HG03139 (cell line): ENCODE results near the gene GSTM3.
"Not testable (repeated sequence)": the region's sequence is repeated elsewhere in the genome, so short reads cannot be mapped to it uniquely, and the experiment has no call there.

Source experiments
- ATAC-seq: cut with Tn5 transposase; IDR thresholded peaks from one replicate; pipeline ENCODE4 v1.9.1; 2021; ENCODE audit not compliant: unreplicated experiment

GSTM3 gene

GRCh38 chr1:109732390-109732881 lies 8.4 kb downstream of the GSTM3 start:
- no peak for ATAC-seq

- ATAC-seq: no peak
Observed at GRCh38 chr1:109730666-109731065, 10.2 kb downstream of the GSTM3 start.

DNA sequence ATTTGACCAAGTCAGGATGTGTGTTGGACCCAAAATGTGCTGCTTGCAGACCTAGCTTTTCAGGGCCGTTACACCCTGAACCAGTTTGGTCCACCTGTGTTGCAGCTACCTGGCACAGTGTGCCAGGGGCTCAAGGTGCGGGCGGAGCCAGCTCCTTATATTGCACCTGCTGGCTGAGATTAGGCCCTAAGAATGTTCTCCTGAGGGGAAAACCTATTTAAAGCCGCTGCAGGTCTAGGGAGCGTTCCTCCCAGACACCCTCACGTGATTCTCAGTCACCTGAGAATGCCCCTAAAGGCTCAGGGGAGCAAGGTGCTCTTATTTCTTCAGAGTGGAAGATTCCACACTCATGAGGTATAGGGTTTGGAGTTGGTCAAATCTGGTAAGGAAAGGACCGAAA lies 12.0 kb downstream of the GSTM3 start:
- no peak for ATAC-seq

DNA sequence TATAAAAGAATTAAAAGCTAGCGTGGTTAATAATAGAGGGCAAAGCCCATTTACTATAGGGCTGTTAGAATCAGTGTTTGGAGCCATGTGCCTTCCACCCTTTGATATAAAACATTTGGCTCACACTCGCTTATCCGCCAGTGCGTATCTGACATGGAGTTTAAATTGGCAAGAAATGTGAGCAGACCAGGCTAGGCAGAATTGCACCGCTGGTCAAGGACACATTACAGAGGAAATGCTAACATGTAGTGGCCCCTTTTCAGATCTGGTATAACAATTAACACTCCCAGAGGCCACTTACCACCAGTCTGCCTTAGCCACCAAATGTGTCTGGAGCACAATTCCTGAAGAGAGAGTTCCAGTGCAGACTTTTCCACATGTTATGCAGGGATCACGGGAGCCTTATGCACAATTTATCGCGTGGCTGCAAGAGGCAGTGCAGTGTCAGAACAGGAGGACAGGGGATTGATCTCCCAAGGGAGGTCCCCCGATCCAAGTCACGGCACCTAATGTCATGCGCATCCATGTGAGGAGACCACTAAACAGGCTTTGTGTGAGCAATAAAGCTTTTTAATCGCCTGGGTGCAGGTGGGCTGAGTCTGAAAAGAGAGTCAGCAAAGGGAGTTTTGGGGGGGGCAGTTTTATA lies 14.0 kb downstream of the GSTM3 start:
- no peak for ATAC-seq

GRCh38 chr1:109726007-109726406 lies 14.8 kb downstream of the GSTM3 start:
- ATAC-seq: no peak

- ATAC-seq: no peak
Observed at GRCh38 chr1:109725510-109725909, 15.3 kb downstream of the GSTM3 start.

- no peak for ATAC-seq
Observed at GRCh38 chr1:109724933-109725332, 15.9 kb downstream of the GSTM3 start.

- ATAC-seq: no peak
Observed at GRCh38 chr1:109722908-109723691, 17.7 kb downstream of the GSTM3 start.

GRCh38 chr1:109721971-109722370 lies 18.9 kb downstream of the GSTM3 start:
- no peak for ATAC-seq

DNA sequence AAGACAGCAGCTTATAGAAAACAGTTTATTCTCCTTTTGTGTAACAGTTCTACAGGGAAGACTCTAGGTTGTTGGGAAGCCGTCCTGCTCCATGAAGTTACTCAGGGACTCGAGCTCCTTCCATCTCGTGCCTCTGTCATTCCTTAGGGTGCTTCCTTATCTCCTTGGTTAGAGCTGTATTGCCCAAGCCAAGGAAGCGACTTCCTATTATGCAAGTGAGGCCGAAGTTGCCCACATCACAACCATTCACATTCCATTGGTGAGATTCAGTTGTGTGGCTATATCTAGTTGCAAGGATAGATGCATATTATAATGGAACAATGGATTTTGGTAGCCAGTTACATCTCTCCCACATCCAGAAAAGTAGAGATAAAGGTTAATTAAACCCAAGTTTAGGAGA lies 19.8 kb downstream of the GSTM3 start:
- no peak for ATAC-seq

- no peak for ATAC-seq
Observed at GRCh38 chr1:109719337-109719837, 21.5 kb downstream of the GSTM3 start.

- no peak for ATAC-seq
Observed at GRCh38 chr1:109718495-109718894, 22.3 kb downstream of the GSTM3 start.

DNA sequence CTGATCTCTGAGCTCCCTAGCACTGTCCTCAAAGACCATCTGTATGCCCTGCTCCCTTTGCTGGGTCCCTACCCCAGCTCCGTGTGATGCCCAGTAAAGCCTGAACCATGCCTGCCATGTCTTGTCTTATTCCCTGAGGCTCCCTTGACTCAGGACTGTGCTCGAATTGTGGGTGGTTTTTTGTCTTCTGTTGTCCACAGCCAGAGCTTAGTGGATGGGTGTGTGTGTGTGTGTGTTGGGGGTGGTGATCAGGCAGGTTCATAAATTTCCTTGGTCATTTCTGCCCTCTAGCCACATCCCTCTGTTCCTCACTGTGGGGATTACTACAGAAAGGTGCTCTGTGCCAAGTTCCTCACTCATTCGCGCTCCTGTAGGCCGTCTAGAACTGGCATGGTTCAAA lies 23.1 kb downstream of the GSTM3 start:
- ATAC-seq: no peak

DNA sequence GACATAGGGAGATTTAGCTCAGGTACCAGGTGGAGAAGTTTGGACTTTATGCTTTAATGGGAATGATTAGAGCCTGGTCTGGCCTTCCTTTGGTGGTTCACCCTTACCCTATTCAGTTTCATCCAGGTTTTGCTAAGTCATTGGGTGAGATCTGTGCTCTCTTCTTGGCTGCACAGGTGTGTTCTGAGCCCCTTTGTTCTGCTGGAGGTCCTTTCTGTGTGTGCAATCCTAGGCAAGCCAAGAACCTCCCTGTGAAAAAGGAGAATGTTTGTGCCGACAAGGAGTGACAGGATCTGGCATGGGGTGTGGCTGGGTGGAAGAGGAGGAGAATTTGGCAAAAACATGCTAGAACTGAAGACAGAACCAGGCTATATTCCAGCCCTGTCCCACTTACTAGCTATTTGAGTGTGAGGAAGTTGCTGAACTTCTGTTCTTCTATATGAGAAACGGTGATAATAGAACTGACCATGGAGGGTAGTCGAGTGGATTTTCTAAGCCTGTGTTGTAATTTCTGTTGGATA lies 24.2 kb downstream of the GSTM3 start:
- ATAC-seq: no peak

DNA sequence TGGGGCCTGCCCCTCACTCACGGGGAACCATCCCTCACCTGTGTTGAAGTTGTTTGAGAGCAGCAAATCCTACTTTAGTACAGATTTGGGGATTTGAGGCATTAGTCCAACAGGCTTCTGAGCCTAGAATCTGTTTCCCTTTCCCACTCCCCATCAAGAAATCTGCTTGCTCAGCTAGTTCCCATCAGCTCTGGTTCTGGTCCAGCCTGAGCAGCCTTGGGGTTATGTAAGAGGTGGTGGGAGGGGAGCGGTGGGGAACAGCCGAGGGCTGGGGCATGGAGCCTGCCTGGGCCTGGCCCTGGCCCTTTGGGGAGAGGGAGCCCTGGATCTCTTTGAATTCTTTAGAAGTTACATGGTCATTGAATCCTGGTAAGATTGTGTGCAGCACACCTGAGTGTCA lies 24.7 kb downstream of the GSTM3 start:
- no peak for ATAC-seq

- ATAC-seq: no peak
Observed at GRCh38 chr1:109714661-109715372, 26.0 kb downstream of the GSTM3 start.

GRCh38 chr1:109713636-109714035 lies 27.2 kb downstream of the GSTM3 start:
- no peak for ATAC-seq

DNA sequence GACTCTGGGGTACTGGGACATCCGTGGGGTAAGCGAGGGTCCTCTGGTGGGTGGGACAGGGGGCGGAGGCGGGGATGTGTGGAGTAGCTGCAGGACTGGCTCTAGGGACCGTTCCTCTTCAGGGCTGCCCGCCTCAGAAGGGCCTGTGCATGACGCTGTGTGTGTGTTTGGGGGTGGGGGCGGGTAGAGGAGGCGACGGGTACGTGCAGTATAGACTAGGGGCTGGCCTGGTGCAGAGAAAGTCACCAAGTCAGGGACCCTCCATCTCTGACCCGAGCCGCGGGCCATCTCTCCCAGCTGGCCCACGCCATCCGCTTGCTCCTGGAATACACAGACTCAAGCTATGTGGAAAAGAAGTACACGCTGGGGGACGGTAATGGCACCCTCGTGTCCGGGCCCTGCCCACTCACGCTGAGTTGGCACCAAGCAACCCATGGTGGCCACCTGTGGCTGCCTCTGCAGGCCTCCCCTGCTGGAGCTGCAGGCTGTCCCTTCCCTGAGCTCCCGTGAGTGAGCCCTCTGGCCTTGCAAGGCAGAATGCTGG lies 28.4 kb downstream of the GSTM3 start:
- no peak for ATAC-seq

DNA sequence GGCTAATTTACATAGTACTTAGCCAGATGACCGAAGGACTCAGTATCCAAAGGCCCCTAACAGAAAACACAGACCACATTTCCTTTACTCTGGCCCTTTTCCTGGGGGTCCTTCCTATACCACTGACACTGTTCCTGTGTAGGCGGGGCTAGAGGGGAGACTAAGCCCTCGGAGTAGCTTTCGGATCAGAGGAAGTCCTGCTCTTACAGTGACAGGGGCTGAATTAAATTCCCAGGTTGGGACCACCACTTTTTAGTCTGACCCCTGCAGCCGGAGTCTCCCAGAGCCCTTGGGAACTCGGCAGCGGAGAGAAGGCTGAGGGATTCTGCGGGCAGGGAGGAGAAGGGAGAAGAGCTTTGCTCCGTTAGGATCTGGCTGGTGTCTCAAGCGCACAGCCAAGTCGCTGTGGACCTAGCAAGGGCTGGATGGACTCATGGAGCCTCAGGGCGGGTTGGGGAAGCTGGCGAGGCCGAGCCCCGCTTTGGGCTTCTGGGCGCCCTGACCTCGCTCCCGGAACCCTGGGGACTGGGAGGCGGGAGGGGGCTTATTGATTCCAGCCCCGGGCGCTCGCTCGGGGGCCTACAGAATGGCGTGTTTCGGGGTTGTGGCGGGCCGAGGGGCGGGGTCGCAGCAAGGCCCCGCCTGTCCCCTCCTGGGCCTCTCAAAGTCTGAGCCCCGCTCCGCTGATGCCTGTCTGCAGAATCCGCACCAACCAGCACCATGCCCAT lies 29.1 kb downstream of the GSTM3 start, which contains the start of gene GSTM5:
TSS of gene GSTM5 (plus strand) at position 659 of the 728 bp plus-strand sequence. CDS start at position 721, 62 bp downstream.
- not testable (repeated sequence) for ATAC-seq

DNA sequence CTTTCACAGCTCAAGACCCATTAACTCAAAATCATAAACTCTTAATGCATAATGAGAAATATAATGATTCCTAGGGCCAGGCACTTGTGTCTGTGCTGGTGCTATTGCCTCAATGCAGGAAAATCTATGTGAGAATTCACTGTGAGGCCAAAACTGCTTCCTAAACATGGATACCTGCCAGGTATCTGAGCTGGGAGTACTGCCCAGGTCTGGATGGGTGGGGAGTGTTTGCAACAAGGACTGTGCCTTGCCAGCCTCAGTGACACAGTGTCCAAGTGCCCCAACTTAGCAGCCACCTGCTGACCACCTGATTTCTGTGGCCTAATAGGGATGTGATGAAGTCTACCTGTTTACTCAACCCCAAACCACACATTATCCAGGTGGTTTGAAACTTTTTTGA lies 31.0 kb downstream of the GSTM3 start:
- ATAC-seq: not testable (repeated sequence)
